ENCODE results near the gene BMAL1.

BMAL1 gene

GRCh38 chr11:13276832-13277767 is 490 bp upstream of the BMAL1 start:
- peak overlapping the region; percentile 92 for H3K4me2 ChIP-seq (ENCODE audit: low read length)
- H3K9me3 ChIP-seq (ENCODE audit: control insufficient read depth, low read length): no peaks in the 10 kb centered on the region
- H3K4me3 ChIP-seq (ENCODE audit: low read depth, low read length): peak overlapping the region; percentile 81
- peaks cover 5% of the 10 kb centered on the region for H3K4me1 ChIP-seq
- peaks cover 4% of the 10 kb centered on the region for H3K79me2 ChIP-seq
- peak overlapping the region; percentile 88 for H3K27ac ChIP-seq
- no peaks in the 10 kb centered on the region for H3K27me3 ChIP-seq (ENCODE audit: control insufficient read depth, insufficient read depth, low read length)
- no peak overlapping the region for H3K9ac ChIP-seq
- no peak for TF ChIP-seq CTCF (IDR thresholded peaks at IDR 0.05)
- H2AFZ ChIP-seq: peak overlapping the region; percentile 93
- no peaks in the 10 kb centered on the region for H3K36me3 ChIP-seq (ENCODE audit: control insufficient read depth, insufficient read depth, low read length)

- H3K4me3 ChIP-seq (ENCODE audit: low read depth, low read length): peak overlapping the region; percentile 56
- peak overlapping the region; percentile 72 for H2AFZ ChIP-seq
- no peak for TF ChIP-seq CTCF (IDR thresholded peaks at IDR 0.05)
- no peaks in the 10 kb centered on the region for H3K36me3 ChIP-seq (ENCODE audit: control insufficient read depth, insufficient read depth, low read length)
- no peaks in the 10 kb centered on the region for H3K27me3 ChIP-seq (ENCODE audit: control insufficient read depth, insufficient read depth, low read length)
- H3K4me1 ChIP-seq: peaks cover 5% of the 10 kb centered on the region
- peak overlapping the region; percentile 65 for H3K4me2 ChIP-seq (ENCODE audit: low read length)
- peak overlapping the region; percentile 51 for H3K27ac ChIP-seq
- no peaks in the 10 kb centered on the region for H3K9me3 ChIP-seq (ENCODE audit: control insufficient read depth, low read length)
- peaks cover 8% of the 10 kb centered on the region for H3K79me2 ChIP-seq
- no peak overlapping the region for H3K9ac ChIP-seq
Observed at GRCh38 chr11:13278609-13279486, 1.3 kb downstream of the BMAL1 start.

GRCh38 chr11:13279487-13279834 is 1.9 kb downstream of the BMAL1 start:
- Histone ChIP-seq H3K36me3 (ENCODE audit: control insufficient read depth, insufficient read depth, low read length) (no peaks in the 10 kb centered on the region), H3K9ac (no peak overlapping the region), H3K9me3 (ENCODE audit: control insufficient read depth, low read length) (no peaks in the 10 kb centered on the region), H3K4me3 (ENCODE audit: low read depth, low read length) (no peak overlapping the region), H3K27me3 (ENCODE audit: control insufficient read depth, insufficient read depth, low read length) (no peaks in the 10 kb centered on the region), H3K27ac (no peak overlapping the region), H3K4me1 (peaks cover 5% of the 10 kb centered on the region), H2AFZ (no peak overlapping the region), H3K79me2 (peaks cover 8% of the 10 kb centered on the region), H3K4me2 (ENCODE audit: low read length) (no peak overlapping the region)
- TF ChIP-seq CTCF (IDR thresholded peaks at IDR 0.05): no peak

GRCh38 chr11:13280092-13280722 is 2.6 kb downstream of the BMAL1 start:
- Histone ChIP-seq H3K79me2 (peaks cover 8% of the 10 kb centered on the region), H3K4me3 (ENCODE audit: low read depth, low read length) (no peak overlapping the region), H3K27ac (no peak overlapping the region), H3K4me1 (peaks cover 5% of the 10 kb centered on the region), H3K27me3 (ENCODE audit: control insufficient read depth, insufficient read depth, low read length) (no peaks in the 10 kb centered on the region), H3K9ac (no peak overlapping the region), H3K9me3 (ENCODE audit: control insufficient read depth, low read length) (no peaks in the 10 kb centered on the region), H3K4me2 (ENCODE audit: low read length) (no peak overlapping the region), H2AFZ (no peak overlapping the region), H3K36me3 (ENCODE audit: control insufficient read depth, insufficient read depth, low read length) (no peaks in the 10 kb centered on the region)
- no peak for TF ChIP-seq CTCF (IDR thresholded peaks at IDR 0.05)
